GM21786 (cell line): Measurements from ENCODE around the gene PLAAT2.
"Not testable (repeated sequence)": the region's sequence is repeated elsewhere in the genome, so short reads cannot be mapped to it uniquely, and the experiment has no call there.

ENCODE experiments used
- ATAC-seq: cut with Tn5 transposase; IDR thresholded peaks from one replicate; pipeline ENCODE4 v1.9.1; 2021; ENCODE audit not compliant: unreplicated experiment

The PLAAT2 gene

GRCh38 chr11:63581224-63581623 lies 18.0 kb upstream of the PLAAT2 start:
- not testable (repeated sequence) for ATAC-seq

GRCh38 chr11:63578882-63579281 lies 15.7 kb upstream of the PLAAT2 start:
- ATAC-seq: not testable (repeated sequence)

DNA sequence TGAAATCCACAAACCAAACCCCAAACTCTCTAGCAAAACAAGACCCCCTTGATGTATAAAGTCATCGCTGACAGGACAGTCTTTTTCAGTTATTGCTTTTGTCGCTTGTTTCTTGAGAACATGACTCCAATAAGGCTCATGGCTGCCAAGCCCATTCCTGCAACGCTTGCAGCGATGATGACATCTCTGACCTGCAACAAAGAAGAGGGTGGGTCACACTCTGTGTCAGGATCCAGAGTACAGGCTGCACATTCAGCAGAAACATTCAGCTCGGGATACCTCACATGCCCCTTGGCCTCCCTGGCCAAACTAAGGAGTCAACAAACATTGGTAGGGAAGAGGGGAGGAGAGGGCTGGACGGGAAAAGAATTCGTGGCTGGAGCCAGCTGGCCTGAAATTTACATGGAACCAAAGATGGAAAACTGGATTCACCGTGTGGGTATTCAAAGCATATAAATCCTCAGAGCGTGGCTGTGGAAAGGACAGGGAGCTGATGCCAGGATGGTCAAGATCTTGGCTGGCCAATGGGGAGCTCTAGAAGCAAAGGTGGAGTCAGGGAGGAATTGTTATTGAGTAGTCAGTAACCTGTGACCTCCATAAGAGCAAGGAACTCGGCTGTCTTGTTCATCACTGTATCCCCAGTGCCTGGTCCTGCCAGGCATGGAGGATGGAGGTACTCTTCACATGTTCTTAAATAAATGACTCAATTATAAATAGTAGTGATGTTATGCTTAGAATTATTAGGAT lies 11.8 kb upstream of the PLAAT2 start:
- no peak for ATAC-seq

GRCh38 chr11:63573881-63574855 lies 11.0 kb upstream of the PLAAT2 start:
- ATAC-seq: peak; percentile 60

DNA sequence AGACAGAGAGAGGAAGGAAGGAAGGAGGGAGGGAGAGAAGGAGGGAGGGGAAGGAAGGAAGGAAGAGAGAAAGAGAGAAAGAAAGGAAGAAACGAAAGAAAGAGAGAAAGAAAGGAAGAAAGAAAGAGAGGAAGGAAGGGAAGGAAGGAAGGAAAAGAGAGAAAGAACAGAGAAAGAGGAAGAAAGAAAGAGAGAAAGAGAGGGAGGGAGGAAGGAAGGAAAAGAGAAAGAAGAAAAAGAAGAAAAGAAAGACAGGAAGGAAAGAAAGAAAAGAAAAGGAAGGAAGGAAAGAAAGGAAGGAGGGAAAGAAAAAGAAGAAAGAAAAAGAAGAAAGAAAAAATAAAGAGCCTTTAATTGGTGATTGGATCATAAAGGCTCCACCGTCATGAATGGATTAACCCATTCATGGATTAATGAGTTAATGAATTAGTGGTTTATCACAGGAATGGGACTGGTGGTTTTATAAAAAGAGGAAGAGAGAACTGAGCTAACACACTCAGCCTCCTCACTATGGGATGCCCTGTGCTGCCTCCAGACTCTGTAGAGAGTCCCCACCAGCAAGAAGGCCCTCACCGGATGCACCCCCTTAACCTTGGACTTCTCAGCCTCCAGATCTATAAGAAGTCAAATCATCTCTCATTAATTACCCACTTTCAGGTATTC lies 9.0 kb upstream of the PLAAT2 start:
- ATAC-seq: peak; percentile 44

DNA sequence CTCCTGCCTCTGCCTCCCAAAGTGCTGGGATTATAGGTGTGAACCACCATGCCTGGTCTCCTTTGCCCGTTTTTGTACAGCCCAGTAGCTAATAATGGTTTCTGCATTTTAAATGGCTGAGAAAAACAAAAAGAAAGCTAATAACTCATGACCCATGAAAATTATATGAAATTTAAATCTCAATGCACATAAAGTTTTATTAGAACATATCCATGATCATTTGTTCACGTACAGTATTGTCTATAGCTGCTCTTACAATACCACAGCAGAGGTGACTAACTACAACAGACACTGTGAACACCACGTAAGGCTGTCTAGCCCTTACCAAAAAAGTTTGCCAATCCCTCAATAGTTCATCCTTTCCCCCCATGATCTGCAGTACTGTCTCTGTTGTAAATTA lies 6.4 kb upstream of the PLAAT2 start:
- ATAC-seq: no peak

DNA sequence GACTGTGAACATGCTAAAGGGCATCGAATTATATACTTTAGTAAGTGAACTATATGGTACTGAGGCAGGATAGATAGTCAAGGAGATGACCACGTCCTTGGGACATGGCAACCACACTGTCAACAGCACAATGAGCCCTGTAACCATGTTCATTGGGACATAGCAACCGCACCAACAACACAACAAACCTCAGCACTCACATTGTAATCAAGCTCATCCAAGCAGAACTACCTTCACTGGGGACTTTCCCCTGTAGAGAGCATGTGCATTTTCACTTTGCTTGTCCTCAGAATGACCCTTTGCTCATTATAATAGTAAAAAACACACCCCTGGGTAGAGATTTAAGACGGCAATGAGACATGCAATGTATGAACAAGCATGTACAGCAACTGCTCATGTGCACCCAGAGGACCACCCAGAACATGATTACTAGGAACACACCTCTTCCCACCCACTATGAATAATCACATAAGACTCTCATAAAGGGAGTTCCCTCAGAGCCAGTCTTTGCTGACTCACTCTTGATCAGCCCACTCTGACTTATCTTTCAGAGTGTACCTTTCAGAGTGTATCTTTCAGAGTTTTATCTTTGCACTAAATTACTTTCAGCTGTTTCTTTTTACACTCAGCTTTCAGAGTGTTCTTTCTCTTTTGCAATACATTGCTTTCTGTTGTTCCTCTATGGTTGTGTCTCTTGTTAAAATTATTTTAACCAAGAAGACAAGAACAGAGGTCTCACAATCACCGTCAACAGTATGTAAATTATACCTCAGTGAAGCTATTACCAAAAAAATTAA lies 4.1 kb upstream of the PLAAT2 start:
- ATAC-seq: peak; percentile 75

DNA sequence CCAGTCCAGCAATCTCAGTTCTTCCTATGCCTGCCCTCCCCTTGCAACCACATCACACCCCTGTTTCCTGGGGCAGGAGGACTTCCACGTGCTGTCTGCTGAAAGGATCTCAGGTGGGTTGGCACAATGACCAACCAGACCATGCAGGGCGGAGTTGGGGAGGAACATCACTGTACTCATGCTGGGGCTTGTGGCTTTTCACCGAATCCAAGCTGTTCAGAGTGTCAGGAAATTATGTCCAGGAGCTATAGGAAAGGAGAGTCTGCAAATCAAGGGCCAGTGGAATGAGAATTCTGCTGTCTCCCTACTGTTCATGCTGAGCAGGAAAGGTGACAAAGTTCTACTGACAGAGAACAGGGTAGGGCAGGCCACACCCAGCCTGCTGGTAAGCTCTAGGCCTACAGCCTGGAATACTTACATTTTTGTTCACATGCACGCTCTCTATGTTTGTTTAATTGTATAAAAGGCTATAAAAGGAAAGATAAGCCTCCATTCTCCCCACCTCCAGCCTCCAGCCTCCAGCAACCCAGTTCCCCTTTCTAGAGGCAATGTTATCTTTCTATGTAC lies 1.7 kb upstream of the PLAAT2 start:
- ATAC-seq: no peak

GRCh38 chr11:63564056-63564774 lies 1.0 kb upstream of the PLAAT2 start:
- peak; percentile 54 for ATAC-seq

DNA sequence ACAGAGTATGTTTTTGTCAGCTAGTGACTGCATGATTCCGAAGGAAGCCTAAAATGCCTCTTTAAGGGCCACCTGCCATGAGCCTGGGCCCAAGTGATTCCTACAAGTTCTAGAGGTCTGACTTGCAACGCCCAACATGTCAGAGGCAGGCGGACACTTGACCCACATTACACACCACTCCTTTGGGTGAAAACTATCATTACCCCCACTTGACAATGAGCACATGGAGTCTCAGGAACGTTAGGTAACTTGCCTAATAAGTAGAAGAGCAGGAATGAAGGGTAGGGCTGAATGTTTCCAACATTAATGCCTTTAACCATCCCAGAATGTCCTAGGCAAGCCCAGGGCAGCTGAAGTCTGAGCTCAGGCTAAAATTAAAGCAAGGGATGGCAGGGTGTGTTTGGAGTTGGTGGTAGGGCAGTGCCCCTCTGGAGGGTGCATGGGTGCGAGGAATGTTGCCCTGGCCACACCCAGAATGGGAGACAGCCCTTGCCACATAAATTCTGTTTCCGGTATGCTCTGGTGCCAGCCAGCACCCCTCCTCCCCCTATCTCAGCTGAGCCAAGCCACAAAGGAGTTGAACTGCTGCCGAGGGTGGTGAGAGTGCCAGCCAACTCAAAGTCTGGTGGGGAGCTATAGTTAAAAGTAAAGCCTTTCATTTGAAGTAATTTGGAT lies 2.5 kb downstream of the PLAAT2 start:
- no peak for ATAC-seq

GRCh38 chr11:63558459-63559157 lies 4.6 kb downstream of the PLAAT2 start:
- no peak for ATAC-seq

GRCh38 chr11:63557570-63557969 lies 5.6 kb downstream of the PLAAT2 start:
- ATAC-seq: no peak

- no peak for ATAC-seq
Observed at GRCh38 chr11:63556404-63557013, 6.7 kb downstream of the PLAAT2 start.

GRCh38 chr11:63554877-63555223 lies 8.3 kb downstream of the PLAAT2 start:
- ATAC-seq: no peak

DNA sequence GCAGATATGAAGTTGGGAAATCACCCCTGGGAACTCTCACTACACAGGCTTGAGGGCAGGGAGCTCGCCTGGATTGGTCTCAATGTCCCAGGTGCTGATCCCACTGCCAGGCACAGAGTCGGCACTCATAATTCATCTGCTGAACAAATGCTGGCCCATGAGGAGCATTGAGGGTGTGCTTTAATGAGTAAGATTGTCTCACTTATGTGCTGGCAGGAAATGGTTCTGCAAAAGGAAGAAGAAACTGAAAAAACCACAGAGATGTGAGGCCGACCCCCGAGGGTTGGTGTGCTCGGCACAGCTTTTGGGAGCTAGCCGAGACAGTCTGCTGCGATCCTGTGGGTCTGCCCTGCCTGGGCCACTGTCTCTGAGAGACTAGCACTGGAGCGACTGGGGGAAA lies 9.4 kb downstream of the PLAAT2 start:
- ATAC-seq: peak; percentile 84

GRCh38 chr11:63552921-63553320 lies 10.3 kb downstream of the PLAAT2 start:
- no peak for ATAC-seq

DNA sequence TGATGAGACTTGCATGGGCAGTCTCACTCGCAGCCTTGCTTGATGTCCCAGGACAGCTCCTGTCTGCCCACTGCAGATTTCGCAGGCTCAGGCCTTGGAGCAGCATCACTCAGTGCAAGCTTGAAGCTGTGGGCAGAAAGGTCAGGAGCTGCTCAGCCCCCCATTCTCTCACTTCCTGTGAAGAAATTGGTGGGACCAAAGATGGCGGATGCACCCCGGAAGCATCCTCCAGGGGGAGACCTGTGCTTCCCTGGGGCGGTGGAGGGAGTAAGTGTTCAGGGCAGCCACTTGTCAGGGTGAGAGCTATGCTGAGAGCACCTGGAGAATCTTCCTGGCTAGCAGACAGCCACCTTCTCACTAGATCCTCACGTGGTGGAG lies 11.3 kb downstream of the PLAAT2 start:
- ATAC-seq: no peak
